A549 (cell line): ENCODE data around the gene KCNQ1OT1. TPM values are rescaled to one million over a fixed set of nuclear protein-coding genes. Genes with fewer than 3 reads are reported as not detected.
A peak's percentile ranks its signal among the peaks of the same experiment; 100 is the strongest.

Experiments
- ATAC-seq, 2 experiments: fragments of 200-7000 bp in 1 of 2; fragments of >200 bp in 1 of 2; cut with Nextera tagmentation in 1 of 2; cut with Tn5 transposase in 1 of 2; 3 replicates each; pipeline versions ENCODE4 v1.8.0 to v1.9.1; 2018 to 2020; ENCODE audit warnings: mild to moderate bottlenecking in 1 of 2, moderate library complexity in 1 of 2
- CTCF ChIA-PET: fragments of 300-600 bp; sonication (Branson Sonifier 250); formaldehyde crosslinking; extraction: SDS; loops from one replicate; lab custom pipeline; 2021; ENCODE audit warnings: antibody characterized with exemption, inconsistent platforms; lab: Yijun Ruan, JAX
- POLR2A ChIA-PET: fragments of 350-600 bp; formaldehyde crosslinking; extraction: SDS; loops from one replicate; lab custom pipeline; 2021; ENCODE audit warnings: antibody characterized with exemption, inconsistent platforms; lab: Yijun Ruan, JAX
- DNase-seq, 2 experiments: peaks; one replicate each; pipeline versions ENCODE4 v3.0.0 to v3.0.0-alpha.2; 2011 to 2016; ENCODE audit warnings: low read depth in 1 of 2, low spot score in 1 of 2
- FAIRE-seq: peaks from 2 replicates; lab custom pipeline; 2011; peaks lifted over from hg19 to GRCh38; lab: Jason Lieb, UNC
- H3K27ac ChIP-seq, 2 experiments: fragments of >200 bp; sonication (Bioruptor Twin); formaldehyde crosslinking; 3 replicates each; pipeline ENCODE4 v1.5.1; 2016 to 2017
- H3K4me1 ChIP-seq: fragments of >200 bp; sonication (Bioruptor Twin); formaldehyde crosslinking; 3 replicates; pipeline ENCODE4 v1.6.1; 2016
- H3K4me2 ChIP-seq: fragments of >200 bp; sonication (Bioruptor Twin); formaldehyde crosslinking; 3 replicates; pipeline ENCODE4 v1.6.1; 2016
- H3K4me3 ChIP-seq: fragments of >200 bp; sonication (Bioruptor Twin); formaldehyde crosslinking; 3 replicates; pipeline ENCODE4 v1.5.1; 2016
- H3K9me3 ChIP-seq: fragments of >200 bp; sonication (Bioruptor Twin); formaldehyde crosslinking; 3 replicates; pipeline ENCODE4 v1.6.1; 2016
- BHLHE40 ChIP-seq: IDR thresholded peaks from 2 replicates; pipeline ENCODE4 v1.6.1; 2012; ENCODE audit warnings: low read depth, low read length, inconsistent platforms
- CEBPB ChIP-seq, 2 experiments: fragments of >200 bp in 1 of 2; sonication (Bioruptor Twin) in 1 of 2; formaldehyde crosslinking in 1 of 2; IDR thresholded peaks; 2 replicates each; pipeline ENCODE4 v1.6.1; 2012 to 2016
- E2F6 ChIP-seq: IDR thresholded peaks from 2 replicates; pipeline ENCODE4 v1.6.1; 2012; ENCODE audit warnings: low read depth, borderline replicate concordance
- EHF ChIP-seq: fragments of 250-450 bp; sonication (Bioruptor Pico); IDR thresholded peaks from 2 replicates; pipeline ENCODE4 v1.5.0; 2020; ENCODE audit warnings: mild to moderate bottlenecking
- ELK1 ChIP-seq: fragments of 150-350 bp; IDR thresholded peaks from 2 replicates; pipeline ENCODE4 v1.6.1; 2014; ENCODE audit warnings: low read depth, mild to moderate bottlenecking, low read length
- ESRRA ChIP-seq: fragments of 150-350 bp; IDR thresholded peaks from 2 replicates; pipeline ENCODE4 v1.6.1; 2014; ENCODE audit warnings: mild to moderate bottlenecking, low read length, borderline replicate concordance
- FOSB ChIP-seq: fragments of 250-450 bp; sonication (Bioruptor Pico); IDR thresholded peaks from 2 replicates; pipeline ENCODE4 v1.5.0; 2020; ENCODE audit warnings: mild to moderate bottlenecking, moderate library complexity
- FOSL2 ChIP-seq, 2 experiments: fragments of 450-650 bp in 1 of 2; fragments of >200 bp in 1 of 2; sonication (Bioruptor Twin) in 1 of 2; formaldehyde crosslinking; IDR thresholded peaks; 2 replicates each; pipeline versions ENCODE4 v1.5.0 to v1.6.1; 2016 to 2020; ENCODE audit warnings: mild to moderate bottlenecking in 1 of 2, moderate library complexity in 1 of 2
- GATA3 ChIP-seq: IDR thresholded peaks from 2 replicates; pipeline ENCODE4 v1.6.1; 2012; ENCODE audit warnings: borderline replicate concordance
- HMGXB4 ChIP-seq: fragments of 250-450 bp; sonication (Bioruptor Pico); IDR thresholded peaks from 2 replicates; pipeline ENCODE4 v1.5.0; 2021; ENCODE audit warnings: mild to moderate bottlenecking, moderate library complexity, borderline replicate concordance
- MAFK ChIP-seq: fragments of 450-650 bp; IDR thresholded peaks from 2 replicates; pipeline ENCODE4 v1.6.1; 2014; ENCODE audit not compliant: partially characterized antibody
- NFE2L2 ChIP-seq: fragments of 150-350 bp; conservative IDR thresholded peaks from 2 replicates; pipeline ENCODE4 v1.6.1; 2014; ENCODE audit warnings: low read length
- NR3C1 ChIP-seq: fragments of >200 bp; sonication (Bioruptor Twin); formaldehyde crosslinking; IDR thresholded peaks from 3 replicates; pipeline ENCODE4 v1.6.1; 2017
- POLR2AphosphoS2 ChIP-seq: conservative IDR thresholded peaks from 2 replicates; pipeline ENCODE4 v1.6.1; 2012; ENCODE audit warnings: low read length, improper control_type of control experiment, inconsistent platforms
- RAD21 ChIP-seq, 2 experiments: fragments of >200 bp in 1 of 2; sonication (Bioruptor Twin) in 1 of 2; formaldehyde crosslinking in 1 of 2; IDR thresholded peaks in 1 of 2; conservative IDR thresholded peaks in 1 of 2; 2 replicates in 1 of 2; 3 replicates in 1 of 2; pipeline ENCODE4 v1.6.1; 2012 to 2018; ENCODE audit warnings: inconsistent platforms in 1 of 2
- RNF2 ChIP-seq: fragments of 200-600 bp; sonication (generic); IDR thresholded peaks from 2 replicates; pipeline ENCODE4 v1.6.1; 2016; ENCODE audit warnings: low read depth, mild to moderate bottlenecking, antibody characterized with exemption, moderate library complexity, borderline replicate concordance
- TP53 ChIP-seq: fragments of 250-450 bp; sonication (Bioruptor Pico); IDR thresholded peaks from 2 replicates; pipeline ENCODE4 v1.5.0; 2021; ENCODE audit warnings: mild to moderate bottlenecking, moderate library complexity
- ZC3H11A ChIP-seq: fragments of 450-650 bp; IDR thresholded peaks from 2 replicates; pipeline ENCODE4 v1.6.1; 2014; ENCODE audit warnings: antibody characterized with exemption, mild to moderate bottlenecking
- ZFP36 ChIP-seq: fragments of 450-650 bp; IDR thresholded peaks from 2 replicates; pipeline ENCODE4 v1.6.1; 2014; ENCODE audit warnings: borderline replicate concordance; ENCODE audit not compliant: partially characterized antibody
- WGBS: methylation state at CpG from one replicate; pipeline ENCODE4 v1.1.6; 2017; ENCODE audit errors: missing lambda C conversion rate; 5-methylcytosine and 5-hydroxymethylcytosine counted together
- polyA plus RNA-seq, 4 experiments: library from polyadenylated mRNA; depleted of rRNA in 3 of 4; stranded (reverse); fragments of >200 nt; fragmentation: RNase III in 1 of 4; extraction: RNeasy Plus Mini Kit Qiagen cat#74134 plus additional on column Dnase treatment in 1 of 4; gene quantifications; 2 replicates in 3 of 4; 3 replicates in 1 of 4; pipeline ENCODE4 v1.2.3, GENCODE V29; 2011 to 2017
- TF ChIP-seq, protein P1 (sequence below): IDR thresholded peaks from 2 replicates; pipeline ENCODE4 v1.6.1; 2012

Gene KCNQ1OT1
- polyA plus RNA-seq, 2 of the 4 experiments (the other 2 are of a cell fraction): 0.03 to 0.13 TPM

- 11% methylated on average over 4 of the region's 4 CpGs for WGBS
- peak; percentile 42 to 78 for DNase-seq
- POLR2A ChIA-PET: no interaction called here
Measured at GRCh38 chr11:2612884-2613571, 86.8 kb downstream of the KCNQ1OT1 start.

DNA sequence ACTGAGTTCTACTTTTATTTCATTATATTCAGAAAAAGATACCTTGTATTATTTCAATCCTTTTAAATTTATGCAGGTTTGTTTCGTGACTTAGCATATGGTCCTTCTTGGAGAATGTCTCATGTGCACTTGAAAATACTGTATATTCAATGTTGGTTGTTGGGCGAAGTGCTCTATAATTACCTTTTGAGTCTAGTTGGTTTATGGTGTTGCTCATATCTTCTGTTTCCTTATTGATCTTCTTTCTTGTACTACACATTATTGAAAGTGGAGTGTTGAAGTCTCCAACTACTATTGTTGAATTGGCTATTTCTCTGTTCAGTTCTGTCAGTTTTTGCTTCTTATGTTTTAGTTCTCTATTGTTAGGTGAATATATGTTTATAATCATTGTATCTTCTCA is 90.4 kb downstream of the KCNQ1OT1 start:
- H3K4me1 ChIP-seq: peaks cover 9% of the 10 kb centered on the region; the same call in 2 of the 3 replicates
- ATAC-seq (no peak), DNase-seq (no peak), FAIRE-seq (no peak)
- 45% methylated on average over 2 of the region's 2 CpGs for WGBS
- H3K9me3 ChIP-seq: peaks cover 16% of the 10 kb centered on the region; the same call in 2 of the 3 replicates
- no peak overlapping the region for H3K4me2 ChIP-seq
- TF ChIP-seq FOSB (CRISPR knock-in tag) (no peak), BHLHE40 (no peak), ZC3H11A (no peak), ZFP36 (no peak), POLR2AphosphoS2 (no peak)
- no peak overlapping the region for H3K4me3 ChIP-seq
- no peak overlapping the region for H3K27ac ChIP-seq
- ChIA-PET CTCF (no interaction called here), POLR2A (no interaction called here)

More at GRCh38 chr11:2612884-2613571, 86.8 kb downstream of the KCNQ1OT1 start:
- peak overlapping the region; percentile 56 to 59; a peak in 5 of 6 replicates for H3K27ac ChIP-seq
- H3K4me1 ChIP-seq: peaks cover 9% of the 10 kb centered on the region; the same call in 2 of the 3 replicates
- peak; percentile 88 for FAIRE-seq
- no peak overlapping the region for H3K4me3 ChIP-seq
- TF ChIP-seq FOSL2 (IDR thresholded peaks at IDR 0.05) (no peak), FOSL2 (CRISPR knock-in tag; IDR thresholded peaks at IDR 0.05) (peak; percentile 25; the same call in 1 of the 2 replicates), E2F6 (no peak), CEBPB (IDR thresholded peaks at IDR 0.05) (0 out of 4 replicates have a peak, but pooled peaks of 1 of the 2 experiments have one; percentile 9), NR3C1 (no peak), GATA3 (peak; percentile 47; the same call in 1 of the 2 replicates), ESRRA (no peak), HMGXB4 (no peak), EHF (CRISPR knock-in tag) (no peak), RAD21 (conservative IDR thresholded peaks at IDR 0.05 in 1 of 2, IDR thresholded peaks at IDR 0.05 in 1 of 2) (0 out of 5 replicates have a peak, but pooled peaks of 1 of the 2 experiments have one; percentile 3), MAFK (no peak)
- TF ChIP-seq, protein P1, sequence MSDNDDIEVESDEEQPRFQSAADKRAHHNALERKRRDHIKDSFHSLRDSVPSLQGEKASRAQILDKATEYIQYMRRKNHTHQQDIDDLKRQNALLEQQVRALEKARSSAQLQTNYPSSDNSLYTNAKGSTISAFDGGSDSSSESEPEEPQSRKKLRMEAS: peak; percentile 28; the same call in 1 of the 2 replicates
- TF ChIP-seq, all 56 proteins: peak for 5
- Histone ChIP-seq H3K4me2 (peak overlapping the region; percentile 56), H3K9me3 (peaks cover 23% of the 10 kb centered on the region; the same call in 2 of the 3 replicates)
- CTCF ChIA-PET: no interaction called here
- peak; percentile 76 to 97; a peak in 5 of 6 replicates for ATAC-seq

GRCh38 chr11:2599561-2600189 is 100.1 kb downstream of the KCNQ1OT1 start:
- WGBS: 64% methylated on average over 8 of the region's 8 CpGs
- TF ChIP-seq HMGXB4 (no peak), TP53 (CRISPR knock-in tag) (no peak), NFE2L2 (peak; percentile 21; the same call in 1 of the 2 replicates), POLR2AphosphoS2 (no peak), MAFK (peak; percentile 36), RNF2 (no peak), ELK1 (no peak)
- TF ChIP-seq, all 56 proteins: peak for 2
- no peak overlapping the region for H3K4me3 ChIP-seq
- ChIA-PET CTCF (no interaction called here), POLR2A (no interaction called here)
- H3K4me1 ChIP-seq: no peaks in the 10 kb centered on the region
- no peak for DNase-seq
- no peak for ATAC-seq
- FAIRE-seq: no peak
- H3K9me3 ChIP-seq: peaks cover 14% of the 10 kb centered on the region; the same call in 2 of the 3 replicates
- no peak overlapping the region for H3K4me2 ChIP-seq
- 0 out of 6 replicates have a peak overlapping the region, but pooled peaks of 1 of the 2 experiments have one; percentile 24 for H3K27ac ChIP-seq
